Effector CD4-positive, alpha-beta T cell (primary cell): ENCODE data around the gene CBLB.

Experiments used
- DNase-seq: peaks from one replicate; pipeline ENCODE4 v3.0.0-alpha.2; 2020
- total RNA-seq: gene quantifications from one replicate; lab custom pipeline; 2026; lab: John Stamatoyannopoulos, UW

Gene CBLB
- total RNA-seq = 104 reads per million, percentile 83 among the genes with 10 or more reads in this experiment

DNA sequence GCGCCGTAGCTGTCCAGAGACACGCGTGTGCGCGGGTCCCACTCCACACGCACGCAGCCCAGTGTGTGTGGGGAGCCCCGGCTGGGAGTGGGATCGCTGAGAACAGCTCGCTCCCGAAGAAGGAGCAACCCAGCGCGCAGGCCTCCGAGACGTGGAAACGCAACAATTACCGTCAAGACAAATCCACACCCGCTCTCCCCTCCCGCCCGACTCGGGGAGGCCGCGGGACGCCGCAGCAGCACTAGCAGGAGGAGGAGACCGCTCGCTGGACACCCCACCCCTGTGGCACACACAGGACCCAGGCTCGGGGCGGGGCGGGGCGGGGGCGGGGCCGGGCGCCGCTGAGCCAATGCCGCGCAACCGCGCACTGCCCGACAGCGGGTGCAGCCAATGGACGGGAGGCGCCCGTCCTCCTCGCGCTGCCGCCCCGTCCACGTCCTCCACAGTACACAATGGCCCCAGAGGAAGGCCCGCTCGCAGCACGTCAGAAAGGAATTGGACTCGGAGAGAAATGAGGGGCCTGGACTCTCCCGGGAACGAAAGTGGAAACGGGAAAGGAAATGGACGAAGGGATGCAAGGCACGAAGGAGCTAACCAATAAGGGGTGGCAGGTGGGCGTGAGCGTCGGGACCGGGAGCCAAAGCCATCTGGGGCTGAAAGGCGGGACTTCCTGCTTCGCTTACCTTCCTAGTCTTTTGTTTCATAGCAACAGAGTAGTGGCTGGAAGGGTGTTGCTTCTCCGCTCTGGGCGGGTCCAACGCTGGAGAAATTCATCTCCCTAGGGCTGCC lies at the start of gene CBLB:
Gene CBLB (minus strand): TSS at position 271 of the 789 bp plus-strand sequence. CDS start 1,435 bp downstream, outside the sequence.
- DNase-seq = peak; percentile 77

- no peak for DNase-seq
Observed at GRCh38 chr3:105916767-105917166, 48.0 kb upstream of the CBLB start.

- no peak for DNase-seq
Observed at GRCh38 chr3:105915524-105915923, 46.7 kb upstream of the CBLB start.

GRCh38 chr3:105913616-105914015 lies 44.8 kb upstream of the CBLB start:
- no peak for DNase-seq

- no peak for DNase-seq
Observed at GRCh38 chr3:105912891-105913290, 44.1 kb upstream of the CBLB start.

GRCh38 chr3:105911496-105911895 lies 42.7 kb upstream of the CBLB start:
- no peak for DNase-seq

DNA sequence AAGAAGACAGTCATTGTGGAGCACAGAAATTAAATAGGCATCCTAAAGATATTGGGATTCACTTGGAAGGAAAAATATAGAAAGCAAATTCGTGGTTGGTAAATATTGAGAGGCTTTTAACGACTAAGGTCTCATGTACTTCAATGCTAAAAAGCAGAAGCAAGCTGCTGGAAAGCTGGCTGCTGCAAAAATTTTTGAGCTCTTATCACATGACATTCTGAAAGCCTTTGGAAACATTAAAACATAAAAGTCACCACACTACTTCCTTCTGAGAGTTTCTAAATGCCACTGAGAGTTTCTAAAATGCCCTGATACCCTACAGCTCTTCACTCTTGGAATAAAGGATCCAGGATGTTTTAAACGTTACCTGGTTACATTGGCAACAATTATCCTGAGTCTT lies 39.0 kb upstream of the CBLB start:
- DNase-seq = no peak

DNA sequence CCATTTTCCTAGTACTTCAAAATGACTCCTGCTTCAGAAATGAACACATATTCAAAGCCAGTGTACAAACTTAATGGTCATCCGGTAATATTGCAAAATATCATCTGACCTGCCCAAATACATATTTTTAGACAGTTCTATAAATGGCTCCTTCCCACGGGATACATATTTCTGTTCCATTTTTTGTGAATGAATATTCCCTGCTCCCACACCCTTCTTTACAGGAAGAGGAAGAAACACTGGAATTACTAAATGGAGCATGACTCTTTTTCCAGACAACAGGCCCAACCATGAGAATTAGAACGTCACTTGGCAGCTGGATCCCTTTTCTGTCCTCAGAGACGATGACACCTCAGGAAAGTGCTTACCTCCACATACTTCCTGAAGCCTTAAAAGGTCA lies 38.0 kb upstream of the CBLB start:
- DNase-seq = no peak

GRCh38 chr3:105906345-105906744 lies 37.5 kb upstream of the CBLB start:
- no peak for DNase-seq

DNA sequence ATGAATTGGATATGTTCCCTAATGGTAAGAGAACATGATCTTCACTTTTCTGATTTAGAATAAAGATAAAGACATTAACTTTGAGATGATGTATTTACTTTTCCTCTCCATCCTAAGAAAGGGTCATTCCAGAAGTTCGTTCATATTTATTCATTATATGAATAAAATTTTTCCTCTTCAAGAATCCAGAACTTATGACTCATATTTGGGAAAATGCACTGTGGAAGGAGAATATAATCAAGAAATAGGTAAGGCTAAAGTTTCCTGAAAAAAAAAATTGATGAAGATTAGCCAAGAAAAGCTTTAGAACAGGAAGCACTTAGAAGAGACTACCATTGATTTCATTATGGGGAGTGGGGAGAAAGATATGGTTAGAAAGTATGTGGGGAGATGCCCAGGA lies 36.5 kb upstream of the CBLB start:
- no peak for DNase-seq

DNA sequence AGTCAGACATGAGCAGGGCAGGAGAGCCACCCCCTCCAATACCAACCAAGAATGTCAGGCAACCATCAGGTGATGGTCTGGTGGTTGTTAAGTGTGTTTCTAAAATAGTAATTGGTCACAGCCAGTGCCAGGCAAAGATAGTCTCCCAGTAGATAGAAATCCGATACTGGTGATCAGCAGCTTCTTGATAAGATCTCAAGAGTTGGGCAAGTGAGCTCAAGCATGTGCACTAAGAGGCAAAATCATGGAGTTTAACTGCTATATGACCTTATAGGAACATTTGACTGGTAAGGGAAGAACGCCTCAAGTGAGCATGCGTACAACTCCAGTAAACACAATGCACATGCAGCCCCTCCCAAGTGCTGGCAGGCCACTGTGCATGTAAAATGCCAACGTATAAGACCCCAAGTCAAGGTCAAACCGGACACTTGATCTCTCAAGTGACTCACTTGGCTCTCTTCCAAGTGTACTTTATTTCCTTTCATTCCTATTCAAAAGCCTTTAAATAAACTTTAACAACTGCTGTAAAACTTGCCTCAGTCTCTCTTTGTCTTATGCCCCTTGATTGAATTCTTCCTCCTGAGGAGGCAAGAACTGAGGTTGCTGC lies 36.0 kb upstream of the CBLB start:
- DNase-seq = no peak

DNA sequence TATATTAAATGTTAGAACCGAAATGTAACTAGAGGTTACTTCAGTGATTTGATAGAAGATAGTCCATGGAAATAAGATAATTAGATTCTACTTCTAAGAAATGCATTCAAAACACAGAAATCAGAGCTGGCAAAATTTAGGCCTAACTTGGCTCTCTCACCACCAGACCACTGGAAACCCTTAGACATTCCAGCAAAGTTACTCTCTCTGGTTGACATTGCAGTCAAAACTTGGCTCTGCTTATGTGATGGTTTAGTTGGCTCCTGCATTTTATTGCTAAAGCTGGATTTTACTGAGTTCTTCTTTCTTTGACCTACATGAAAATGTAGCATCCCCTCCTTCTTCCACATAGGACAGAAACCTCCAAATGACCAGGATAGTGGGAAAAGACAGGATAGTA lies 35.4 kb upstream of the CBLB start:
- DNase-seq = no peak

DNA sequence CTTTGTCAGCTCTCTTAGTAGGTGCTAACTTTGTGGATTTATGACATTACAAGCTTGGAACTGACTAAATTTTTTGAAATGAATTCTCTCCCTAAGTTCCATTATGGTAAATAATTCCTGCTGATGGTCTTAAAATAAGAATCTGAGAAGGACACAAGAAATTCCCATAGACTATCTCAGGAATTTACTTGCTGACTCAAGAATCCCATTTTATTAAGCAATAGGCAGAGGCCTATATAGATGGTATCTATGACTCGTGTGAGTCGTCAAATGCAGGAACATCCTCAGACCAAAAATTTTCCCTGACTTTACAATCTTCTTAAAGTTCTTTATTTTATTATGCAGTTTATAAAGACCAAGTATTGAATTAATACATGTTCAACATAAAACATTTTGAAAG lies 30.7 kb upstream of the CBLB start:
- DNase-seq = no peak

DNA sequence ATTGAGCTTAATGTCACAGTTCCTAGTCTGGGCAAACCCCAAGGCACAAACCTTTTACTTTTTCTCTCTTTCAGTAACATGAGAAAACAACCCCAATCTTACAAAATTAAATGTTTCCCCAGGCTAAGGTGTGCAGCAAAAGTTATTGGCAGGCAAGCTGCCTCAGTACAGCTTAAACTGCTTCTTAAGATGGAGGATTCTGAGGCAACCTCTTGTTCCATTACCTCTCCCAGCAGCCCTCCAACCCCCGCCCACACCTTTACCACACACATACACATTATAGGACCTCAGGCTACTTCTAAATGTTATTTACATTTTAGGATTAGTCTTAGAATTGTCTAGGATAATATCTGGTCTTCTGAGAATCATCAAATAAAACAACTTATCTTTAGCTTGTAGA lies 22.3 kb upstream of the CBLB start:
- DNase-seq = no peak

DNA sequence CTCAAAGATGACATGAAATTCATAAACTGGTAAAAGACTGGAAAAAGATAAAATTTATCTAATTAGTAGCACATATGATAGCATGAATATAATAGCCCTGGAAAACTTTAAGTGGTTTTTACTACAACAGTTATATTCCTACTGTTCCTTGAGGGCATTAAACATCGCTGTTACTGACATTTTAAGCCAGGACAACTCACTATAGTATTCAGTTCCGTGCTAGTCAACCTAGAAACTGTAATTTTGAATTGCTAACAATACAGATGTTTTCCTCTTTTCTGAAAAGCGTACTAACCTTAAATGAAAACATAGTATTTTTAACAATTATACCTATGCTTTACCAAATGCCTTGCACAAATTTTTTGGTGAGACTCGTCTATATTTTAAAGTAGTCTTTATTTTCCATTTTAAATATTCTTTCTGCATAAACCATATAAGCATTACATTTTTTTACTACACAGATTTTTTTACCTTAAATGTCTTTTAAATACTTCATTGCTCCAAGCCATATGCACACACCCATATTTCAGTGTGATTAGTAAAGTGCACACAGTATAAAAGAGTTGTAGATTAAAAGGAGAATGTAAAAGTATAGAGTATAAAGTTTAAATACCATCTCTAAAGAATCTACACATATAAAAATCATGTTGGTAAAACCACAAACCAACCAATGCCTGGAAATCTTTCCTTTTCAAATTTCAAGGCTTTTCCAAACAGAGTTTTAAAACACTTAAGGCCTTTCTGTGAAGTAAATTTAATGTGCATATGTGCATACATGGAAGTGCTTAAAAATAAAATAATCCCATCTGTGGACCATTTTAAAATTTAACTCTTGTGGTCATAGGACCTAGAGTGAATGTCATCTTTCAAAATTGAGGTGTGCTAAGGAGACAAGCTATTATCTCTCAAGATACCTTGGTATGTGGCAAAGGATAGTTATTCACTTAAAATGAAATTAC lies 20.1 kb upstream of the CBLB start:
- DNase-seq = no peak

DNA sequence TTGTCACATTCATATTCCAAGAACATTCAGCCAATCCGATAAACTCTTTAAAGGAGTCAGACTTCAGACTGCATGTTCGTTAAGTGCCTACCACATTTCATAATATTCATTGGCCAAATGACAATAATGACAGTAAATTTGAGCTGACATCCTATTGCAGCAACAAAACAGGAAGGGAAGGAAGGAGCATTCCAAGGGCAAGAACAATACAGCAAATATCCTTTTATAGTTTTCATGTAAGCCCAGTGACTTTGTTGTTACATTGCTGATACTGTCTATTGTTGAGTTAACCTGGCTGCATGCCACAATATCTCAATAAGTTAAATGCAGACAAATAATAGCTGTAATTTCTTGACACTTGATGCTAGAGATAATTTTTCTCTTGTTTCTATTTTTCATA lies 16.4 kb upstream of the CBLB start:
- no peak for DNase-seq

DNA sequence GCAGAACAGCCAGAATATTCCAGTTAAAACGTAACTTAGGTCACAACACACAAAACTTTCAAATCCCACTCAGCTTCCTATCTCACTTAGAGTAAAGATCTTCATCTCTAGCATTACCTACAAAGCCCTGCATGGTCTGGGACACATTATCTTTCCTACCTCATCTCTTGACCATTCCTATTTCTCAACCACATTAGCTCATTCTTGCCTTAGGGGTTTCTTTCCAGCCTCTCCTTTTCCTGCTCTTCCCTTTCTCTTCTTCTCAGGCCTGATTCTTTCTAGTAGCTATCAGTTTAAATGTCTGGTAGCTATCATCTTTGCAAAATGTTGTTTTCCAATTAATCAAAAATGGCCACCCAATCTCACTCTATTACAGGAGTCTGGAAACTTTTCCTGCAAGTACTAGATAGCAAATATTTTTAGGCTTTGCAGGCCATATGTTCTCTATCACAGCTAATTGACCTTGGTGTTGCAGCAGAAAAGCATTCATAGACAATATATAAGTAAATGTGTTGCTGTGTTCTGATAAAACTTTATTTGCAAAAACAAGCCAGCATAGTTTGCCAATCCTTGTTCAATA lies 15.1 kb upstream of the CBLB start:
- DNase-seq = no peak

GRCh38 chr3:105880681-105881290 lies 12.0 kb upstream of the CBLB start:
- no peak for DNase-seq

- DNase-seq = no peak
Observed at GRCh38 chr3:105878061-105878460, 9.2 kb upstream of the CBLB start.

DNA sequence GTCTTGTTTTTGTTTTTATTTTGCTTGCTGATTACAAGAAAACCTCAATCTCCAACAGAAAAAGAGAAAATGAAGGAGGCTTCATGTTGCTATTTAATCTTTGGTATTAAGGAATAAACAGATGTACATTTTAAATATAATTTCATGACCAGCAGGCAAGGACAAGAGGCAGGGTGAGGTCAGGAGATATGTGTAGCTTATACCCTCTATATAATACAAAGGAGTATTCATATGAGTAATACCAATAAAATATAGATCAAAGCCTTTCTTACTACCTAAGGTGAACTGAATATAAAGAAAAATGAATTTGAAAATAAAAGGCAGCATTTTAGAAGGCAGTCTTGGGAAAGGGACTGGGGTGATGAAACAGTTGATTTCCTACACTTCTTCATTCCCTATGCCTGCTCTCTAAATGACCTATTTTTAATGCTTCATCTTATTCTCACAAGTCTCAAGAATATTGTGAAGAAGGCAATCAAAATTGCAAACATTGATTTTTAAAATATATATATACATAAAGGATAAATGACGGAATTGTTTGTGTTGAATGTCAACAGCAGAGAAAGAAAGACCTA lies 8.6 kb upstream of the CBLB start:
- no peak for DNase-seq

DNA sequence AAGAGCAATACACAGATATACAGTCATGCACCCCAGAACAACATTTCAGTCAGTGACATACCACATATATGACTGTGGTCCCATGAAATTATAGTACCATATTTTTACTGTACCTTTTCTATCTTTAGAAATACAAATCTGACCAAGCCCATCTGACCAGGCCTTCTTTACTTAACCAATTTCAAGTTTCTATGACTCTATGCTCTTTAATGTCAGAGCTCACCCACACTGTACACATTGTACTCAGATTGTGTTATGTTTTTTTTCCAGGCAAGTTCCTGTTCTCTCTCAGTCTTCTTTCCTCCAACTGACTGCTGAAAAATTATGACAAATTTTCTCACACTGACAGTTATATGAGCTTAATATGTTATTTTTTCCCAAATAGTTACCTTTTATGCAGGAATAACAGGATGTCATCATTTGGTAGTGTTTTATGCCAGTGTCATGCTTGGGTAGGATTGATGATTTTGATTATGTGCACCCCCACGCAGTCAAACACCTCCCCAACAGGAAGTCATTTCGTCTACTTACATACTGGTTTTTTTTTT lies 8.0 kb upstream of the CBLB start:
- no peak for DNase-seq
